NB4 (cell line): ENCODE results near the gene CPXM2.

Experiments used
- DNase-seq: peaks from one replicate; pipeline ENCODE4 v3.0.0; 2010; ENCODE audit warnings: low read depth
- H3K4me3 ChIP-seq: one replicate; pipeline ENCODE4 v1.5.1; 2011; ENCODE audit warnings: mild to moderate bottlenecking, low read depth, low read length, moderate library complexity
- MYC ChIP-seq: IDR thresholded peaks from 2 replicates; pipeline ENCODE4 v1.6.1; 2011; ENCODE audit warnings: low read depth, low read length
- POLR2A ChIP-seq: IDR thresholded peaks from 2 replicates; pipeline ENCODE4 v1.6.1; 2011; ENCODE audit warnings: mild to moderate bottlenecking; ENCODE audit not compliant: insufficient read length; ENCODE audit errors: extremely low read depth
- TF ChIP-seq, protein P1 (sequence below): IDR thresholded peaks from one replicate; pipeline ENCODE4 v1.5.1; 2012; ENCODE audit warnings: low read depth, low read length
- TF ChIP-seq, protein P2 (sequence below): IDR thresholded peaks from 2 replicates; pipeline ENCODE4 v1.6.1; 2011; ENCODE audit warnings: low read depth, low read length

Gene CPXM2

DNA sequence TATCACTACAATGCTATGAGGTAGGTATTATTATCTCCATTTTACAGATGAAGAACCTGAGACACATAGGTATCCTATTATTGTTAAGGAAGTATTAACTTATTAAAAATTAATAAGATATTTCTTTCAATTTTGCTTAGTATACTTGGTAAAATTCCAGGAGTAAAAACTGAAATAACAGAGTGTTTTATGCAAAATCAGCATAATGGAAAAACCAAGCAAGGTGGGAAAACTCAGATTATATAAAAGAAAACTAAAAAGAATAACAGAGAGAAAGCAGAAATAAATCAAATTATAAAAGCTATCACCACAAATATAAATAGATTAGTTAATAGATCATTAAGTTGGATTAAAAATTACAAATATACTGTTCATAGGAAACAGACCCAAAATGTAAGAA is 82.0 kb downstream of the CPXM2 start:
- no peak overlapping the region for H3K4me3 ChIP-seq
- no peak for DNase-seq
- TF ChIP-seq MYC (no peak), POLR2A (no peak)
- TF ChIP-seq, protein P1, sequence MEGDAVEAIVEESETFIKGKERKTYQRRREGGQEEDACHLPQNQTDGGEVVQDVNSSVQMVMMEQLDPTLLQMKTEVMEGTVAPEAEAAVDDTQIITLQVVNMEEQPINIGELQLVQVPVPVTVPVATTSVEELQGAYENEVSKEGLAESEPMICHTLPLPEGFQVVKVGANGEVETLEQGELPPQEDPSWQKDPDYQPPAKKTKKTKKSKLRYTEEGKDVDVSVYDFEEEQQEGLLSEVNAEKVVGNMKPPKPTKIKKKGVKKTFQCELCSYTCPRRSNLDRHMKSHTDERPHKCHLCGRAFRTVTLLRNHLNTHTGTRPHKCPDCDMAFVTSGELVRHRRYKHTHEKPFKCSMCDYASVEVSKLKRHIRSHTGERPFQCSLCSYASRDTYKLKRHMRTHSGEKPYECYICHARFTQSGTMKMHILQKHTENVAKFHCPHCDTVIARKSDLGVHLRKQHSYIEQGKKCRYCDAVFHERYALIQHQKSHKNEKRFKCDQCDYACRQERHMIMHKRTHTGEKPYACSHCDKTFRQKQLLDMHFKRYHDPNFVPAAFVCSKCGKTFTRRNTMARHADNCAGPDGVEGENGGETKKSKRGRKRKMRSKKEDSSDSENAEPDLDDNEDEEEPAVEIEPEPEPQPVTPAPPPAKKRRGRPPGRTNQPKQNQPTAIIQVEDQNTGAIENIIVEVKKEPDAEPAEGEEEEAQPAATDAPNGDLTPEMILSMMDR, result no peak
- TF ChIP-seq, protein P2, sequence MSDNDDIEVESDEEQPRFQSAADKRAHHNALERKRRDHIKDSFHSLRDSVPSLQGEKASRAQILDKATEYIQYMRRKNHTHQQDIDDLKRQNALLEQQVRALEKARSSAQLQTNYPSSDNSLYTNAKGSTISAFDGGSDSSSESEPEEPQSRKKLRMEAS, result no peak

DNA sequence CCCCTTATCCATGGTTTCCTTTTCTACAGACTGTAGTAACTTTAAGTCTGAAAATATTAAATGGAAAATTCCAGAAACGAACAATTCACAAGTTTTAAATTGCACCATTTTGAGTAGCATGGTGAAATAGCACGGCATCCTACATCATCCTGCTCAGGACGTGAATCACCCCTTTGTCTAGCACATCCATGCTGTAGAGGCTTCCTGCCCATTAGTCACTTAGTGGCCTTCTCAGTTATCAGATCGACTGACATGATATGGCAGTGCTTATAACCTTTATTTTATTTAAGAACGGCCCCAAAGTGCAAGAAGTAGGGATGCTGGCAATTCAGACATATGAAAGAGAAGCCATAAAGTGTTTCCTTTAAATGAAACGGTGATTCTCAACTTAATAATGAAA is 82.7 kb downstream of the CPXM2 start:
- no peak overlapping the region for H3K4me3 ChIP-seq
- no peak for TF ChIP-seq POLR2A
- TF ChIP-seq MYC, result no peak
- TF ChIP-seq, protein P2, result no peak
- TF ChIP-seq, protein P1, result no peak
- peak; percentile 19 for DNase-seq

DNA sequence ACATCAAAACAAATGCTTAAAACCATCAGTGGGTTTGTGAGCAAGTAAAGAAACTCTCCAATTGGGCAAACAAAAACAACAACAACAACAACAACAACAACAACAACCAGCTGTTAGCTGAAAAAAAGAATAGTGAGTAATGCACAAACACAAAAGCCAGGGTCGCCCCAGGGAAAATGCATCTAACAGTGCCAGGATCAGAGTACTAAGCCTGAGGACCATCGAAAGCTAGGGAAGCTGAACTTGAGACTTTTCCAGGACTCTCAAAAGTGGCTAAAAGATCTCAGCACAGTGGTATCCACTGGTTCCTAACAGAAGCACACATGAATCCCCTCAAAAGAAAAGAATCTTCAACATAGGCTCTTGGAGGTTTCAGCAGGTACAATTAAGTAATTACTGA is 83.3 kb downstream of the CPXM2 start:
- no peak for TF ChIP-seq MYC
- TF ChIP-seq POLR2A, result no peak
- TF ChIP-seq, protein P1, result no peak
- TF ChIP-seq, protein P2, result no peak
- H3K4me3 ChIP-seq, result no peak overlapping the region
- no peak for DNase-seq

DNA sequence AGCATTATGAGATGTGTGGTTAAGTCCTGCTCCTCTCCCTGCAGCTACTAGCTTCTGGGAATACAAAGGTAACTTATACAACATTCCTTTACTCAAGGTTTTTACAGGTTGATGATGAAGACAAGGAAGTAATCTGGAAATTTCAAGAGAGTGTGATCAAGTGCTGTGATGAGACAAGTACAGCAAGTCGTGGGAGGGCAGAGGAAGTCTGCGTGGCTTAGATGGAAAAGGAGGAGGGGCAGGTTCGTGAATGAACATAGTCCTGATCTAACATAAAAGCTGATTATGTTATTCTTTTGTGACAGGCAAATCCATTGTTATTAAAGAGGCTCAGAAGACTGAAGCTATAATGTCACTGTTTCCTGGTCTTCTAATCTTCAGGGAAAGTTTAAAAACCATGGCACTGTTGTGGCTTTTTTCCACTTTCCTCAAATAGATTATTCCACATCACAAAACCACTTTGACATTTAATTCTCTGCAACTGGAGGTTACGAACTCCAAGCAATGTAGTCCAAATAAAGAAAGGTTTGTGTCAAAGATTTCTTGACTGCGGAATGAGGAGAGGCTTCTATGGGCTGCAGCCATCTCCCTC is 84.1 kb downstream of the CPXM2 start:
- no peak for DNase-seq
- H3K4me3 ChIP-seq, result no peak overlapping the region
- TF ChIP-seq POLR2A, result no peak
- TF ChIP-seq, protein P1, result no peak

DNA sequence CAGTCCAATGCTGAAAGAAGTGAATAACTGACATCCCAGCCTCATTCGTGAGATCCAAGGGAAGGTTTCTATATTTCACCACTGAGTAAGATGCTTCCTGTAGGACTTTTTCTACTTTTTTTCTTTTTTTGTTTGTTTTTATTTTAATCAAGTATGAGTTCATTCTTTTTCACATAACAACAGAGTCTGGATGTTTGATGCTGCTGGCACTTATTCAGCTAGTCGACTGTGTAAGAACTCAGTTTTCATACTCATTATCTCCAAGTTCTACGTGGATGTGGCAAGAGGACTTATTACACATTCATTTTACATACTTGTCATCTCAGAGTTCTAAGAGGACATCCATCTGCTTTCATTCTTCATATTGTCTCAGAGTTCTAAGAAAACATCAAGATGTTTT is 86.9 kb downstream of the CPXM2 start:
- no peak for DNase-seq
- TF ChIP-seq POLR2A, result no peak
- TF ChIP-seq MYC, result no peak
- TF ChIP-seq, protein P2, result no peak
- TF ChIP-seq, protein P1, result no peak
- no peak overlapping the region for H3K4me3 ChIP-seq

DNA sequence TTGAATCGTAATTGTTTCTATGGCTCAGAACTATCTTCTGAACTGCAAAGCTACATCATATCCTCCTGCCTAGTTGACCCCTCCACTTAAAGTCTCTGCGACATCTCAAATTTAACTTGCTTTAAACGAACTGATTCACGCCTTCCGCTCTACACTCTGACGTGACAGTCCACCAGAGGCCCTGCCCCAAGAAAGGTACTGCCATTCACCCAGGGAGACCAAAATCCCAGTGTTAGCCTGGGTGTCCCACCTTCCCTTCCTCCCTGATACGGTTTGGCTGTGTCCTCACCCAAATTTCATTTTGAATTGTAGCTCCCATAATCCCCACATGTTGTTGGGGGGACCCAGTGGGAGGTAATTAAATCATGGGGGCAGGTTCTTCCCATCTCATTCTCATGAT is 90.8 kb downstream of the CPXM2 start:
- TF ChIP-seq, protein P1, result no peak
- TF ChIP-seq, protein P2, result no peak
- TF ChIP-seq MYC, result no peak
- no peak for TF ChIP-seq POLR2A

More for the DNA sequence above, 90.8 kb downstream of the CPXM2 start:
- no peak for DNase-seq
- no peak overlapping the region for H3K4me3 ChIP-seq
